NOMO-1 treated with DMSO at 0.1 percent for 48 hours (cell line): ENCODE data around the gene DPYSL3.
A peak's percentile ranks its signal among the peaks of the same experiment; 100 is the strongest.

Experiments used
- DNase-seq: peaks from one replicate; lab custom pipeline; 2025; ENCODE audit not compliant: unreplicated experiment; lab: John Stamatoyannopoulos, UW

Gene DPYSL3

GRCh38 chr5:147515269-147515668 is 5.4 kb upstream of the DPYSL3 start:
- DNase-seq, result no peak

- DNase-seq, result no peak
Measured at GRCh38 chr5:147512659-147513379, 3.0 kb upstream of the DPYSL3 start.

- DNase-seq, result no peak
Measured at GRCh38 chr5:147510885-147511284, 1.0 kb upstream of the DPYSL3 start.

- no peak for DNase-seq
Measured at GRCh38 chr5:147509041-147509709, 693 bp downstream of the DPYSL3 start.

GRCh38 chr5:147508711-147509040 is 1.2 kb downstream of the DPYSL3 start:
- DNase-seq, result no peak

- DNase-seq, result no peak
Measured at GRCh38 chr5:147507480-147508126, 2.3 kb downstream of the DPYSL3 start.

GRCh38 chr5:147504535-147504934 is 5.3 kb downstream of the DPYSL3 start:
- no peak for DNase-seq

- no peak for DNase-seq
Measured at GRCh38 chr5:147504011-147504410, 5.9 kb downstream of the DPYSL3 start.

GRCh38 chr5:147490989-147491388 is 18.9 kb downstream of the DPYSL3 start:
- no peak for DNase-seq

- no peak for DNase-seq
Measured at GRCh38 chr5:147487031-147487750, 22.7 kb downstream of the DPYSL3 start.

- no peak for DNase-seq
Measured at GRCh38 chr5:147485814-147486213, 24.1 kb downstream of the DPYSL3 start.

- no peak for DNase-seq
Measured at GRCh38 chr5:147485046-147485445, 24.8 kb downstream of the DPYSL3 start.

- no peak for DNase-seq
Measured at GRCh38 chr5:147484708-147485020, 25.2 kb downstream of the DPYSL3 start.

GRCh38 chr5:147483961-147484707 is 25.7 kb downstream of the DPYSL3 start:
- DNase-seq, result no peak

- no peak for DNase-seq
Measured at GRCh38 chr5:147483188-147483790, 26.6 kb downstream of the DPYSL3 start.

- peak; percentile 63 for DNase-seq
Measured at GRCh38 chr5:147482706-147483180, 27.1 kb downstream of the DPYSL3 start.

- DNase-seq, result peak; percentile 88
Measured at GRCh38 chr5:147481874-147482705, 27.8 kb downstream of the DPYSL3 start.

- DNase-seq, result peak; percentile 22
Measured at GRCh38 chr5:147481376-147481775, 28.5 kb downstream of the DPYSL3 start.

- DNase-seq, result no peak
Measured at GRCh38 chr5:147479949-147480348, 29.9 kb downstream of the DPYSL3 start.

GRCh38 chr5:147479444-147479843 is 30.4 kb downstream of the DPYSL3 start:
- DNase-seq, result peak; percentile 63
